ENCODE measurements around the gene TMPRSS13.
"Not testable (repeated sequence)": the region's sequence is repeated elsewhere in the genome, so short reads cannot be mapped to it uniquely, and the experiment has no call there.

Gene TMPRSS13

DNA sequence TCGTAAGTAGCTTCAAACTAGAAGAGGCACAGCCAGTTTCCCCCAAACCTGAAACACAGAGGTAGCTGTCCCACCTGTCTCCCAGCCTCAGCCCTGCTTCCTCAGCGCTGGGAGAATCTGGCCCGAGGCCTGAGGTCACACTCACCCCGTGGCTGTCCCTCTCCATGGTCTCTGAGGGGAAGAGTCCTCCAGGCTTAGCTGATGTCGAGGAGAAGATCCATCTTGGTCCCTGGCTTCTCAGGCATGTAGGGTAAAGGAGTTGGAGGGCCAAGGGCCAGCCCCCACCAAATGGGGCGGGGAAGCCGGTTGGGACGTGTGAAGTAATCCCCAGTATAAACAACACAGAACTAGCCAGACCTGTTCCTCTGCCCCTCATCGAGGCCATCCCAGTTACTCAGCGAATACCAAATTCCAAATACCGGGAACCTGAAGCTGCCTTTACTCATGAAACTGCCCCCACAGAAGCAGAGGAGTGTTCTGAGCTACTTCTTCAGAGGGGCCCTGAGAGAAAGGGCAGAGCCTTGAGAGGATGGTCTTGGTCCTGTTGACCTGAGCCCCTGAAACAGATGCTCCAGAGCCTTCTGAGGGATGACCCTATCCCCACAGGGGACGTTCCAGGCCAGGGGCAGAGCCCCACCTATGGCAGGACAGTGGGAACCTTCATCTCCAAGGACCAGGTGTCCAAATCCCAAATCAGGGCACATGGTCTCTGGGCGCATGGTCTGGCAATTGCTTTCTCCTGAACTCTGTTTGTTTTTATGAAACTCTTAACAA is at the start of gene TMPRSS13:
Gene TMPRSS13 (minus strand): TSS at position 261 of the 774 bp plus-strand sequence. CDS start 95 bp downstream, at position 166.
- Histone ChIP-seq H3K9me3 (ENCODE audit: control insufficient read depth, insufficient read depth, low read length) (no peaks in the 10 kb centered on the region), H3K4me1 (ENCODE audit: insufficient read depth, low read length) (peaks cover 6% of the 10 kb centered on the region), H3K36me3 (ENCODE audit: insufficient read depth, low read length) (no peaks in the 10 kb centered on the region), H3K9ac (ENCODE audit: low read depth, low read length) (no peak within 1 kb of the TSS)

DNA sequence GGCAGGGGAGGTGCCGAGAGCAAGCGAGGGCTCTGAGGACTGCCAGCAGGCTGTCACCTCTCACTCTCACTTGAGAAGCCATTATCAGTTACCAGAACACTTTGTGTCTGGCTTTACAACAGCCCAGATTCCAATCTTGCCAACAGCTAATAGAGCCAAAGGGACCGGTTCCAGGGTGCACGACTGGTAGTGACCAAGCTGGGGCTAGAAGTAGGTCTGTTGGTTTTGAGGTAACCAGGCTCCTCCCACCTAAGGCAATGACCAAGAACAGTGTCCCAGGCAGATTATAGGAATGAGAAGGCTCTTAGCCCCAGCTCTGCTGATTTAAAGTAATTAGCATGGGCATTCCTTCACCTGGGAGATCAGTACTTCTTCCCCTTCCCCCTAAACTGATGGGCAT is 49.8 kb upstream of the TMPRSS13 start:
- Histone ChIP-seq H3K36me3 (ENCODE audit: insufficient read depth, low read length) (no peaks in the 10 kb centered on the region), H3K9ac (ENCODE audit: low read depth, low read length) (no peak overlapping the region), H3K4me1 (ENCODE audit: insufficient read depth, low read length) (no peaks in the 10 kb centered on the region), H3K9me3 (ENCODE audit: control insufficient read depth, insufficient read depth, low read length) (no peaks in the 10 kb centered on the region)

DNA sequence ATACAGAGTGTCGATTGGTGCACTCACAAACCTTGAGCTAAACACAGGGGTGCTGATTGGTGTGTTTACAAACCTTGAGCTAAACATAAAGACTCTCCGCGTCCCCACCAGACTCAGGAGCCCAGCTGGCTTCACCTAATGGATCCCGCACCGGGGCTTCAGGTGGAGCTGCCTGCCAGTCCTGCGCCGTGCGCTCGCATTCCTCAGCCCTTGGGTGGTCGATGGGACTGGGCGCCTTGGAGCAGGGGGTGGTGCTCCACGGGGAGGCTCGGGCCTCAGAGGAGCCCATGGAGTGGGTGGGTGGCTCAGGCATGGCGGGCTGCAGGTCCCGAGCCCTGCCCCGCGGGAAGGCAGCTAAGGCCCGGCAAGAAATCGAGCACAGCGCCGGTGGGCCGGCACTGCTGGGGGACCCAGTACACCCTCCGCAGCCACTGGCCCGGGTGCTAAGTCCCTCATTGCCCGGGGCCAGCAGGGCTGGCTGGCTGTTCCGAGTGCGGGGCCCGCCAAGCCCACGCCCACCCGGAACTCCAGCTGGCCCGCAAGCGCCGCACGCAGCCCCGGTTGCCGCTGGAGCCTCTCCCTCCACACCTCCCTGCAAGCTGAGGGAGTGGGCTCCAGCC is 49.2 kb upstream of the TMPRSS13 start:
- H3K9me3 ChIP-seq (ENCODE audit: control insufficient read depth, insufficient read depth, low read length); H3K9ac ChIP-seq (ENCODE audit: low read depth, low read length); H3K36me3 ChIP-seq (ENCODE audit: insufficient read depth, low read length); H3K4me1 ChIP-seq (ENCODE audit: insufficient read depth, low read length): not testable (repeated sequence)

DNA sequence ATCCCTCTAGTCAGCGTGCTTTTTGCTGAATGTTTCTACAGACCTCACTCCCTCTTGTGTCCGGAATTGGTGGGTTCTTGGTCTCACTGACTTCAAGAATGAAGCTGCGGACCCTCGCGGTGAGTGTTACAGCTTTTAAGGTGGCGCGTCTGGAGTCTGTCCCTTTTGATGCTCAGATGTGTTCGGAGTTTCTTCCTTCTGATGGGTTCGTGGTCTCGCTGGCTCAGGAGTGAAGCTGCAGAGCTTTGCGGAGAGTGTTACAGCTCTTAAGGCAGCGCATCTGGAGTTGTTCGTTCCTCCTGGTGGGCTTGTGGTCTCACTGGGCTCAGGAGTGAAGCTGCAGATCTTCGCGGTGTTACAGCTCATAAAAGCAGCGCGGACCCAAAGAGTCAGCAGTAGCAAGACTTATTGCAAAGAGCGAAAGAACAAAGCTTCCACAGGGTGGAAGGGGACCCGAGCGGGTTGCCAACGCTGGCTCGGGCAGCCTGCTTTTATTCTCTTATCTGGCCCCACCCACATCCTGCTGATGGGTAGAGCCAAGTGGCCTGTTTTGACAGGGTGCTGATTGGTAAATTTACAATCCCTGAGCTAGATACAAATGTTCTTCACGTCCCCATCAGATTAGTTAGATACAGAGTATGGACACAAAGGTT is 48.5 kb upstream of the TMPRSS13 start:
- H3K9ac ChIP-seq (ENCODE audit: low read depth, low read length); H3K36me3 ChIP-seq (ENCODE audit: insufficient read depth, low read length); H3K9me3 ChIP-seq (ENCODE audit: control insufficient read depth, insufficient read depth, low read length); H3K4me1 ChIP-seq (ENCODE audit: insufficient read depth, low read length): not testable (repeated sequence)

DNA sequence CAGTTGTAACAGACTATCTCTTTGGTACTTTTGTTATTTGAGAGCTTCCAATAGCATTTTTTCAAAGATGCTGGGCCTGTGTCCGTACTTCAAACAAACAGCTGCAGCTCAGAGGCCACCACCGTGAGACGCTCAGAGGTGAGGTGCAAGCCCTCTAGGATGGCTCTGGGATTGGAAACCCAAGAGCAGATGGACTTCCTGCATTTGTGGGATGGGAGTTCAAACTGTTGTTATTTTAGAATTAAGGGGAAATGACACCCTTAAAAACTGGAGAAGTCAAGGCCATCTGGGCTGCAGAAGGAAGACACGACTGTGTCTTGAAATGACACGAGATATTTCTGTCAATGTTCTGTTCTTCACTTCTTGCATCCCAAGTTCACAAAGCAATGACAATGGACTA is 47.8 kb upstream of the TMPRSS13 start:
- H3K36me3 ChIP-seq (ENCODE audit: insufficient read depth, low read length): no peaks in the 10 kb centered on the region
- H3K9me3 ChIP-seq (ENCODE audit: control insufficient read depth, insufficient read depth, low read length): no peaks in the 10 kb centered on the region
- H3K4me1 ChIP-seq (ENCODE audit: insufficient read depth, low read length): no peaks in the 10 kb centered on the region
- no peak overlapping the region for H3K9ac ChIP-seq (ENCODE audit: low read depth, low read length)

DNA sequence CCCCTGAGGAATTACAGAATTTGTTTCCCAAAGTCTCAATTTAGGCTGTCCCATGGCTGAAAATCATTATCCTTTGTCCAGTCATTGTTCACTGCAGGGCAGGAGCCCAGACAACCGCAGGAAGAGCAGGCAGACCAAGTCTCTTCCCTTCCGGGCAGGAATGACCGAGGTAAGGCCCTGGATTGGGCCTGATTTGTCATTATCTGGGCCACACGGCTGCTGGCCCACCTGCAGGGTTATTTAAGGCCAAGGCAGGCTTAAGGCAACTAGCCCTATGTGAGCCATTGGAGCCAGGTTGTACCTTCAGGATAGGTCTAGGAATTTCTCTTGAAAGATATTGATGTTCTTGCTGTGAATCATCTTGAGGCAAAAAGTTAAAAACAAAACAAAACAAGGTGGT is 47.2 kb upstream of the TMPRSS13 start:
- H3K4me1 ChIP-seq (ENCODE audit: insufficient read depth, low read length): no peaks in the 10 kb centered on the region
- no peak overlapping the region for H3K9ac ChIP-seq (ENCODE audit: low read depth, low read length)
- no peaks in the 10 kb centered on the region for H3K36me3 ChIP-seq (ENCODE audit: insufficient read depth, low read length)
- no peaks in the 10 kb centered on the region for H3K9me3 ChIP-seq (ENCODE audit: control insufficient read depth, insufficient read depth, low read length)

DNA sequence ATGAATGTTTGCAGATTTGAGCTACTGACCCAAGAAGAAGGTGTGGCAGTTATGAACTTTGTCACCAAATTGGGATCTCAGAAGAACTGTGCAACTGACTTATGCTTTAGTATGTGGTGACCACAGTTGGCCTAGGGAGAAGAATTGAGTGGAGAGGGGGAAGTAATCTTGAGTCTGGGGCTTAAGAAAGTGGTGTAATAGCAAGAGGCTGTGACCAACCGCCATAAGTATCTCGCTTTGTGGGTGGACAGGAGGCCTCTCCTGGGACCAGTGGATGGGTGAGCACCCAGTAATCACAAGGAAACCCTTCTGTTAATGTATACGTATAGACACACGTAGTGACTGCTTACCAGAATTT is 44.3 kb upstream of the TMPRSS13 start:
- Histone ChIP-seq H3K36me3 (ENCODE audit: insufficient read depth, low read length) (no peaks in the 10 kb centered on the region), H3K9ac (ENCODE audit: low read depth, low read length) (no peak overlapping the region), H3K4me1 (ENCODE audit: insufficient read depth, low read length) (no peaks in the 10 kb centered on the region), H3K9me3 (ENCODE audit: control insufficient read depth, insufficient read depth, low read length) (no peaks in the 10 kb centered on the region)

DNA sequence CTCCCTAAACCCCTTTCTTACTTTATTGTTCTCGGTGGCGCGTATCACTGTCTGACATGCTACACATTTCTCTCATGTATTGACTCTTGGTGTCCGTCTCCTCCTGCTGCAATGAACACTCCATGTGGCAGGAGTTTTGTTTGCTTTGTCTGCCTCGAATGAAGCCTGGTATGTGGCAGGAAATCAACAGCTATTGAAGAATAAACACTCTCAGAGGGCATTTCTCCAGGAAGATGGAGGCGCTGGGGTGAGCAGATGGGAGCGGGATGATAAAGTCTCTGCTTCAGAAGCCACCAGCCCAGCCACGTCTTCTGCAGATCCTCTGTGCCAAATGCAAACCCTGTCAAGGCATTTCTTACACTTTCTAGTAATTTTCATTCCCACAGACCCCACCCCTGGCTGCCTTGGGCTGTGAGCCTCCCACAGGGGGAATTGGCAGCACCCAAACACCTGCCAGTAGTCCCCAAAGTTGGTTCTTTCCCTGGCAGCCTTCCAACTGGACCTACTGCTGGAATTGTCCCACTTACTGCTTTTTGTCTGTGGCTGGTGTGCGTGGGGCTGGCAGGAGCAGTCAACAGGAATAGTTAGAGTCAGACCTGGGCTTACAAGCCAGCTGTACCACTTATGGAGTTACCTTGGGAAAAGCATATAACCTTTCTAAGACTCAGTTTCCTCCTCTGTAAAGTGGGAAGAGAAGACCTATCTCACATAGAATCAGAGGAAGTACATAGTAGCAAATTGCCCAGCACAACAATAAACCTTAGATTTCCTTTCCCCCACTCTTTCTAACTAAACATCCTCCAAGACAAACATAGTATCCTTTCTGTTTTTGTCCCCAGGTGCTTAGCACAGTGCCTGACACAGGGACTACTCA is 43.7 kb upstream of the TMPRSS13 start:
- Histone ChIP-seq H3K9me3 (ENCODE audit: control insufficient read depth, insufficient read depth, low read length) (no peaks in the 10 kb centered on the region), H3K4me1 (ENCODE audit: insufficient read depth, low read length) (no peaks in the 10 kb centered on the region), H3K36me3 (ENCODE audit: insufficient read depth, low read length) (no peaks in the 10 kb centered on the region), H3K9ac (ENCODE audit: low read depth, low read length) (no peak overlapping the region)

DNA sequence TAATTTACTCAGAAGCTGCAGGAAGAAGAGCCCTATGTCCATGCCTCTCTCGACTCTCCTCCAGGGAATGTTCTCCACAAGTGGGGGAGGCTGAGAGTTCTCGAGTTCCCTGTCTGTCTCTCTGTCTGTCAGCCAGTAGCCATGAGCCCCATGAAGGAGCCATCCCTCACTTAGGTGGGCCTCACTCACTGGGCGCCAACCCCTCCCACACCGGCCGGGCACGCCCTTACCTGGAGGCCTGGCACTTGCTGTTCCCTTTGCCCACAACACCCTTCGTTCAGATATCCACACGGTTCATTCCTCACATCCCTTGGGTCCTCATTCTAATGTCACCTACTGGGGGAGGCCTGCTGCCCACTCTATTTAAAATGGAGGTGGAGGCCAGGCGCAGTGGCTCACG is 42.8 kb upstream of the TMPRSS13 start:
- no peaks in the 10 kb centered on the region for H3K4me1 ChIP-seq (ENCODE audit: insufficient read depth, low read length)
- no peaks in the 10 kb centered on the region for H3K36me3 ChIP-seq (ENCODE audit: insufficient read depth, low read length)
- no peak overlapping the region for H3K9ac ChIP-seq (ENCODE audit: low read depth, low read length)
- H3K9me3 ChIP-seq (ENCODE audit: control insufficient read depth, insufficient read depth, low read length): no peaks in the 10 kb centered on the region

DNA sequence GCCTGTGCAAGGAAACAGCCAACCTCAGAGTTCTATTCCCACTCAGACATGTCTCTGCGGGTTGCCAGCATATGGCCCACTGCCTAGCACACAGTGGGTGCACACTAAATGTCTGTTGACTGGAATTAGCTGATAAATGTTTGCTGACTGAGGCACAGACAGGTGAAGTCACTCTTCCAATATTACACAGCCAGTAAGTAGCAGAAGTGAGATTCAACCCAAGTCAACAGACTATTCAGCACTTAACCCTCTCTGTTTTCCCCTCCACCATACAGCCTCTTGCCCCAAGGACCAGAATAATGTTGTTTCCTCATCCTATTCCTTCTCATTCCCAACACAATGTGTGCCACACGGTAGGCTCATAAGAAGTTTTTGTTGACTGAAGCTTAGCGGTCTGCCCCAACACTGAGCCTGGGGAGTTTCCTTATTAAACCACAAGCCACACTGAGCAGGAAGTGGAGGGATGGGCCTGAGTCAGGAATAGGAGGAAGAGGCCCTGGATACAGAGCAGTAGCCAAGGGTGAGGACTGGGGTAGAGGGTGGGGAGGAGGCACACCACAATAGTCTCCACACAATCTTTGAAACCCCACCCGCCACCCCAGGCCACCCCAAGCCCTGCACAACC is 41.3 kb upstream of the TMPRSS13 start:
- H3K9me3 ChIP-seq (ENCODE audit: control insufficient read depth, insufficient read depth, low read length): no peaks in the 10 kb centered on the region
- no peak overlapping the region for H3K9ac ChIP-seq (ENCODE audit: low read depth, low read length)
- no peaks in the 10 kb centered on the region for H3K4me1 ChIP-seq (ENCODE audit: insufficient read depth, low read length)
- H3K36me3 ChIP-seq (ENCODE audit: insufficient read depth, low read length): no peaks in the 10 kb centered on the region

DNA sequence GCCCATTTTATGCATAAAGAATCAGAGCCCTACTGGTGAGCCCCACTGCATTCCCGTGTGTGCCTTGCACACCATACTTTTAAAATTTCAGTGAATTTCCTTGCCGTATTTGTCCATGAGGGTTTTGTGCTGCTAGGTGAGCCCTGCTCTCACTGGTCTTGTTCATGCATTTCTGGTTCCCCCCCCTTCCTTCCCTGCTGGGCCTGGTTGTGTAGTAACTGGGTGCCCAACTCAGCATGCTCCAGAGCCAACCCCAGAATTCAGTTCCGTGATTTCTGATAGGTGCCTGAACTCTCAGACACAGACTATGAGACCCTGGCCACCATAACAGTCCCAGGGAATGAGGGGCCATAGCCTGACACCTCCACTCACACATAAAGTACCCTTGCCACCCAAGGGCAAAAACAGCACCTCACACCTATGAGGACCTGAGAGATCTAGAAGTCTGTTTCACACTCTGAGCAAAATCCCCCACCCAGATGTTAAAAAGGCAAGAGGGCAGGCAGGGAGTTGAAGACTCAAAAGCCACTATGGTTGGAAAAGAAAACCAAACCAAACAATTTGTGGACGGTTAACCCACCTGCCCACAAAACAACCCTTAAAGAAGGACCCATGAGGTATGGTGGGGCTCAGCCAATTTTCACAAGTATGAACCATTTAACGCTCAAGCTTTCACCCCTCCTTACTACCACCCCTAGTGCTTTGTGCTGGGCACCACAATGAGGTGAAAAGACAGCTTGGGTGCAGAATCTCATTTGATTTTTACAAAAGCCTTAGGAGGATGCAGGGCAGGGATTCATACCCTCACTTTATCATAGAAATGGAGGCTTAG is 40.2 kb upstream of the TMPRSS13 start:
- Histone ChIP-seq H3K9me3 (ENCODE audit: control insufficient read depth, insufficient read depth, low read length) (no peaks in the 10 kb centered on the region), H3K9ac (ENCODE audit: low read depth, low read length) (no peak overlapping the region), H3K4me1 (ENCODE audit: insufficient read depth, low read length) (no peaks in the 10 kb centered on the region), H3K36me3 (ENCODE audit: insufficient read depth, low read length) (no peaks in the 10 kb centered on the region)

DNA sequence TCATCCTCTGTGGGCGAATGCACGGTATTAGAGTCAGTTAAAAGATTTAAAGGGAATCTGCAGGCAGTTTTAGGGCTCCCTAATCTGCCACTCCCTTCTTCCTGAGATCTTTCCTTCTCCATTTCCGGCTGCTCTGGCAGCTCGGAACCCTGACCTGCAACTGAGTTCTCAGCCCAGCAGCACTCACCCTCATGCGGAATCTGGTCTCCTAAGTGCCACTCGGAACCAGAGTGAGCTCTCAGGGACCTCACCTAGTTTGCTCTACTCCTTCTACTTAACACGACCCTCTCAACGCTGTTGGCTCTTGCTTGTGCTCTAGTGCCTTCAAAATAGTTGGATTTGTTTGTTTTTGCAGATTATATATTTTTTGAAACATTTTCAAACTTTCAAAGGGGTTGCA is 37.7 kb upstream of the TMPRSS13 start:
- Histone ChIP-seq H3K4me1 (ENCODE audit: insufficient read depth, low read length) (no peaks in the 10 kb centered on the region), H3K36me3 (ENCODE audit: insufficient read depth, low read length) (no peaks in the 10 kb centered on the region), H3K9ac (ENCODE audit: low read depth, low read length) (no peak overlapping the region), H3K9me3 (ENCODE audit: control insufficient read depth, insufficient read depth, low read length) (no peaks in the 10 kb centered on the region)

DNA sequence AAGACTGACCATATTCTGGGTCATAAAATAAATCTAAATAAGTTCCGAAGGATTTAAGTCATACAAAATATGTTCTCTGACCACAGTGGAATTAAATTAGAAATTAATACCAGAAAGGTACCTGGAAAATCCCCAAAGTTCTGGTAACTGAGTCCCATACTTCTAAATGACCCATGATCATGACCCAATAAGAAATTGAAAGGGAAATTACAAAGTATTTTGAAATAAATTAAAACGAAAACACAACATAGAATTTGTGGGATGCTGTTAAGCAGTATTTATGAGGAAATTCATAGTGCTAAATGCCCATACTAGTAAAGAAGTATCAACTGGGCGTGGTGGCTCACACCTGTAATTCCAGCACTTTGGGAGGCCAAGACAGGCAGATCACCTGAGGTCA is 33.6 kb upstream of the TMPRSS13 start:
- Histone ChIP-seq H3K9me3 (ENCODE audit: control insufficient read depth, insufficient read depth, low read length) (no peaks in the 10 kb centered on the region), H3K4me1 (ENCODE audit: insufficient read depth, low read length) (no peaks in the 10 kb centered on the region), H3K36me3 (ENCODE audit: insufficient read depth, low read length) (no peaks in the 10 kb centered on the region), H3K9ac (ENCODE audit: low read depth, low read length) (no peak overlapping the region)
